IPS-18c (cell line): ENCODE results near the gene TOM1.

Experiments
- H3K4me3 ChIP-seq: 2 replicates; pipeline ENCODE4 v1.7.0; 2013; ENCODE audit warnings: low read depth, mild to moderate bottlenecking, low read length, moderate library complexity; ENCODE audit not compliant: insufficient read depth
- H3K9me3 ChIP-seq: one replicate; pipeline ENCODE4 v1.6.1; 2013; ENCODE audit warnings: mild to moderate bottlenecking, low read length, moderate library complexity; ENCODE audit not compliant: control insufficient read depth, insufficient read depth

TOM1 gene

DNA sequence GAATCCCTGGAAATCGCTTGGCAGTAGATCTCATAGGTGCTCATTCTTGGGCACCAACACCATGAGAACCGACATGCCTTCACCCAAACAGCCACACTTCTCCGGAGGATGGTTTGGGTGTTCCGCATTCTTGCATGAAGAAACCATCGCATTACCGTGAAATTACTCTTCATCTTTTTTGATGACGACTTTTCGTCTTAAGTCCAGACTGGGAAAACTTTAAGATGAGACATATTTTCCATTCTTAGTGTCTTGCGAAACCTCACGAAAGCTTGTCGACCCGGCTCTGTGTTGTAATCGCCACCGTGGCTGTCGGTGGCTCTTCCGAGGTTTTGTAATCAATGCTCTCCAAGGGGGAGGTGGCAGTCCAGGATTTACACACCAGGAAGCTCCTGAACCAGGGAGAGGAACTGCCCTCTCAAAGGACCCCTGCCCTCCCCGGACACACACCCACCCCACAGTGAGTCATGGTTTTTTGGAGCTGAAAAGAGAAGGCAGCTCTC lies 1.7 kb downstream of the TOM1 start:
- H3K4me3 ChIP-seq = no peak overlapping the region
- H3K9me3 ChIP-seq = no peaks in the 10 kb centered on the region

DNA sequence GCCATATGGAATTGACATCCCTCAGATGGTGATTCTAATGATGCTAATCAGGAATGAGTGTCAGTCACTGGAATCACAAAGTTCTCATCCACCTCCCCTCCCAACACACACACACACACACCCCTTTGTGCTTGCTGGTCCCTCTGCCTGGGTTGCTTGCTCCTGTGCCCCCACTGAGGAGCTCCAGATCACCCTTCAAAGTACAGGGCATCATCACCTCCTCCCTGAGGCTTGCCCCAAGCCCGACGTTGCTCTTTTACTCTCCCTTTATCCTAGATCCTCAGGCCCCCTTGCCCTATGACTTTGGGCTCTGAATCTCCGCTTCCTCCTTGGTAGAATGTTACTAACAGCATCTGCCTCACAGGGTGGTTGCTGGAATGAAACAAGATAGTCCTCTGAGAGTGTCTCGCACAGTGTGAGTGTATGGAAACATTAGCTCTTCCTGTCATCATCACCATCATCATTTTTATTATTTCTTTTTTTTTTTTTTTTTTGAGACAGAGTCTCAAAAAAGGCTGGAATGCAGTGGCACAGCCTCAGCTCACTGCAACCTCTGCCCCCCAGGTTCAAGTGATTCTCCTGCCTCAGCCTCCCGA lies 3.4 kb downstream of the TOM1 start:
- H3K9me3 ChIP-seq = no peaks in the 10 kb centered on the region
- H3K4me3 ChIP-seq = no peak overlapping the region

DNA sequence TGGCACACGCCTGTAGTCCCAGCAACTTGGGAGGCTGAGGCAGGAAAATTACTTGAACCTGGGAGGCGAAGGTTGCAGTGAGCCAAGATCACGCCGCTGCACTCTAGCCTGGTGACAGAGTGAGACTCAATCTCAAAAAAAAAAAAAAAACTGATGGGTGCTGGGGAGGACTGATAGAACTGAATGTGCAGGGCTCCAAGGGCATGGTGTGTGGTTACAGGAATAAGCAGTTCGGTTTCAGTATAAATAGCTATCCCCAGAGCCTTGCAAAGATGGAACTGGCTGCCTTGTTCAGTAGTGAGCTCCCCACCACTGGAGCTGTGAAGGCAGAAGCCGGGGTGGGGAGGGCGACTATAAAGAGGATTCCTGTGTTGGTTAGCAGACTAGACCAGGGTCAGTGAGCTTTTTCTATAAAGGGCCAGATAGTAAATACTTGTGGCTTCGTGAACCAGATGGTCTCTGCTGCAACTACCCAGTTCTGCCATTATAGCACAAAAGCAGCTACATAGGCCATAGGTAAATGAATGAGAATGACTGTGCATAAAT lies 5.9 kb downstream of the TOM1 start:
- no peak overlapping the region for H3K4me3 ChIP-seq

GRCh38 chr22:35306350-35306967 lies 6.8 kb downstream of the TOM1 start:
- Histone ChIP-seq H3K9me3 (no peaks in the 10 kb centered on the region), H3K4me3 (no peak overlapping the region)

More for the DNA sequence above, 5.9 kb downstream of the TOM1 start:
- H3K9me3 ChIP-seq = no peaks in the 10 kb centered on the region

GRCh38 chr22:35307372-35307771 lies 7.7 kb downstream of the TOM1 start:
- H3K4me3 ChIP-seq = no peak overlapping the region
- H3K9me3 ChIP-seq = no peaks in the 10 kb centered on the region

GRCh38 chr22:35307892-35308291 lies 8.2 kb downstream of the TOM1 start:
- H3K4me3 ChIP-seq = no peak overlapping the region
- no peaks in the 10 kb centered on the region for H3K9me3 ChIP-seq

DNA sequence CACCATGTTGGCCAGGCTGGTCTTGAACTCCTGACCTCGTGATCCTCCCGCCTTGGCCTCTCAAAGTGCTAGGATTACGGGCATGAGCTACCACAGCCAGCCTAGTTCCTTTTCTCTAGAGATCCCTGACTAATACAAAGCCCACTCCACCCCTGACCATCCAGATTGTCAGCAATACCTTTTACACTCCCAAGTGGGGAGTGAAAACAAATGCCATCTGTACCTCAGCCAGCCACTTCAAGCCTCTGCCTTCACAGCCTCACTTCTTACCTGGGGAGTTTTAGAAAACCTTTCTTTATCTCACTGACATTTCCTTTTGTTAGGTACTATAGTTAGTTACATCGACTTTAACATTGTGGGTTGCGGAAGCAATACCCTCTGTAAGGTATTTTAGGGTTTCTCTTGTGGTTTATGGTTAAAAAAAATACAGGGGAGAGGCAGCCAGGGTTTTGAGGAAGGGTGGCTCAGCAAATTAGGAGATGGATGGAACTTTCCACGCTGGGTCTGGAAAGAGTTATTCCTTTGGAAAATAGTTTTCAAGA lies 8.9 kb downstream of the TOM1 start:
- H3K4me3 ChIP-seq = no peak overlapping the region
- no peaks in the 10 kb centered on the region for H3K9me3 ChIP-seq

GRCh38 chr22:35310556-35311550 lies 11.2 kb downstream of the TOM1 start:
- Histone ChIP-seq H3K9me3 (no peaks in the 10 kb centered on the region), H3K4me3 (no peak overlapping the region)

DNA sequence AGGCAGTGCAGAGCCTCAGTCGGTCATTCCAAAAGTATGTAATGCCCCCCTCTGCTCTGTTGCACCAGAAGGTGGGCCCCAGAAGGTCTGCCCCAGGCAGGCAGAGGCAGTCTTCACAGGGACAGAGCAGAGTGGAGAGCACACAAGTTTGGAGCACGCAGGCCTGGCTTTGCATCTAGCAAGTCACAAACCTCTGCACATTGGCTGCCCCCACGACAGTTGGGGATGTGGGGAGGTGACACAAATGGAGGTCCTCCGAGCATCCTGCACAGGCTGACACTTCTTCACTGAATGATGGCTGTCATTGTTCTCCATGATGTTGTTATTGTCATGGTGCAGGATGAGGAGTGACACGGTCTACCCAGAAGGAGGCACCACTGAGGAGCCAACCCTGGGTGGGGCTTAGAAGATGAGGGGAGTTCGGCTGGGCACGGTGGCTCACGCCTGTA lies 11.9 kb downstream of the TOM1 start:
- Histone ChIP-seq H3K4me3 (no peak overlapping the region), H3K9me3 (no peaks in the 10 kb centered on the region)

DNA sequence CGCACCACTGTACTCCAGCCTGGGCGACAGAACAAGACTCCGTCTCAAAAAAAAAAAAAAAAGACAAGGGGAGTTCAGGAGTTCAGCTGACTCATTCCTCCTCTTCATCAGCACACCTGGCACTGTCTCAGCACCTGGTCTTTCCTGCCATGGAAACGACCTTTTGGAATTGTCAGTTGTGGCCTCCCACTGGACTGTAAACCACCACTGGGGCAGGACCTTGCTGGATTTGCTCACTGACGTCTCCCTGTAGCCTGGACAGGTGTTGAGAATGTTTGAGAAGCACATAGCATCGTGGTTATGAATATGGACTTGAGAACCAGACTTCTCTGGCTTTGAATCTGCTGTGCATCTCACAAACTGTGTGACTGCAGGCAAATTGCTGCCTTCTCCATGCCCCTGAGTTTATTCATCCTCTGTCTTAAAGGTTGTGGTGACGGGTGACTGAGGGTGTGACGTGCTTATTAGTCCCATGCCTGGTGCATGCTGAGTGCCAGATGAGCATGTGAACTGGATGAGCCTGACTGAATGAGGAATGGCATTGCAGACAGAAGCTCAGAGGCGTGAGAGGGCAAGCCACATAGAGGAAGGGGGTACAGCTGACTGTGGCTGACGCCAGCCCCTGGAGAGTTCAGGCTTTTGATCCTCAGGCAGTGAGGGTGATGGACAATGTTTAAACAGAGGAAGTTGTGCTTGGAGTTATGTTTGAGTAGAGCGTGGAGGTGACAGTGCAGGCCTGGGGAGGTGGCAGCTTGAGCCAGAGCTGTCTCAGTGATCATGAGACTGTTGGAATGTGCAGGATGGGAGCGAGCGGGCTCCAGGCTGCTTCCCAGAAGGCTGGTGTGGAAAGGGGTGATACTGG lies 12.7 kb downstream of the TOM1 start:
- H3K4me3 ChIP-seq = no peak overlapping the region

DNA sequence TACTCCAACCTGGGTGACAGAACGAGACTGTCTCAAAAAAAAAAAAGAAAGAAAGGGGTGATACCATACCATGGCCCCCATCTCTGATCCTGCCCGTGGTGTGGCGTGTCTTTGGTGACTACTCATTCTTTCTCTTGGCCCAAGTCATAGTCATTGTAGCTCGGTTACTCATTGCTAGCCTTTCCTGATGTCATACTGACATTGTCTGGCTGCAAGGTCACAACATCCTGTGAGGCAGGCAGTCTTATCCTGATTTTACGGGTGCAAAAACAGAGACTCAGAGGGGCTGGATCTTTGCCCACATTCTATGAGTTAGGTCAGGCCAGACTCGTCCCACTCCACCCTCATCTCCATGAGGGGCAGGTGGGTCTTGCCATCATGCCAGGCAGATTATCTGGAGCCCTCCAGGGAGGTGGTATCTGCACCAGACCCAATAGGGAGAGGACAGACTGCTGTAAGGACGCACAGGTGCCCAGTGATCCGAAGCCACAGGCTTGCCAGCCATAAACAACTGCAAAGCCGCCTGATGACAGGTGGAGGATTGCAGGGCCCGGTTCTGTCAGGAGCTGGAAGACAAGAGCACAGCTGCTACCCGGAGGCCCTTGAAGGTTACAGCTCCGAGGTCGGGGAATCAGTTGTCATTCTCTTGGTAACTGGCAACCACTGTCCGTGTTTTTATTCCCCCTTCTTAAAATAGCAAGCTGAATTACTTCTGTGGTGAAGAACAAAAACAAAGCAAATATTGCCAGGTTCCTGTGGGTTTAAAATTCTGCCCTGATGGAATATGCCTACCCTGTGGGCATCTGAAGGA lies 13.8 kb downstream of the TOM1 start:
- Histone ChIP-seq H3K4me3 (no peak overlapping the region), H3K9me3 (no peaks in the 10 kb centered on the region)

More for the DNA sequence above, 12.7 kb downstream of the TOM1 start:
- no peaks in the 10 kb centered on the region for H3K9me3 ChIP-seq

GRCh38 chr22:35314161-35314942 lies 14.7 kb downstream of the TOM1 start:
- Histone ChIP-seq H3K9me3 (no peaks in the 10 kb centered on the region), H3K4me3 (no peak overlapping the region)

DNA sequence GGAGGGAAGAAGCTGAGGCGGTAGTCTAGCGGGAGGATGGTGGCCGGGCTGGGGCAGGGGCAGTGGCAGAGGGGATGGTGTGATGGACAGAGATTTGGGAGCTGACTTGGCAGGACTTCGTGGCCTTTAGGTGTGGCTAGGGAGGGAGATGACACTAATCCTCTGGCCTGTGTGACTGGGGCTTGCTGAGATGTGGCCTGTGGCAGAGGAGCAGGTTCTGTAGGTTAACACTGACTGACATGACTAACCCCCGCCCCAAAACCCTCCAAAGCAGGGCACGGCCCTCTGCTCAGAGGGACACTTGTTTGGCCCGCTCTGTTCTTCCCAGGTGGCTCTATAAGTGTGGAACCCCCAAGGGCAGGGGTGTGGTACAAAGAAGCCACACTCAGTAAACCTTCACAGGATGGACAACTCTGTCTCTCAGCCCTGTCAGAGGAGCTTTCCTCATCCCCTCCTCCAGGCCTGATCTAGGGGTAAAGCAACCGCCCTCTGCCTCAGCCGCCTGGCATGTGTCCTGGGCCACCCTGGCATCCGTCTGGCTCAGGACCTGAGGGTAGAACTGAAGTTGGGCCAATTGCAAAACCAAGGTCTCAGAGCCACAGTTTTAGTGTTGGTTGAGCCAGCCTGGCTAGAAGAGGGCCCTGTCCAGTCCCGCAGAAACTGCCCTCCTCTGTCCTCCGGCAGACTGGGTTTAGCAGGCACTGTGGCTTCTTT lies 15.6 kb downstream of the TOM1 start:
- no peak overlapping the region for H3K4me3 ChIP-seq
- no peaks in the 10 kb centered on the region for H3K9me3 ChIP-seq

DNA sequence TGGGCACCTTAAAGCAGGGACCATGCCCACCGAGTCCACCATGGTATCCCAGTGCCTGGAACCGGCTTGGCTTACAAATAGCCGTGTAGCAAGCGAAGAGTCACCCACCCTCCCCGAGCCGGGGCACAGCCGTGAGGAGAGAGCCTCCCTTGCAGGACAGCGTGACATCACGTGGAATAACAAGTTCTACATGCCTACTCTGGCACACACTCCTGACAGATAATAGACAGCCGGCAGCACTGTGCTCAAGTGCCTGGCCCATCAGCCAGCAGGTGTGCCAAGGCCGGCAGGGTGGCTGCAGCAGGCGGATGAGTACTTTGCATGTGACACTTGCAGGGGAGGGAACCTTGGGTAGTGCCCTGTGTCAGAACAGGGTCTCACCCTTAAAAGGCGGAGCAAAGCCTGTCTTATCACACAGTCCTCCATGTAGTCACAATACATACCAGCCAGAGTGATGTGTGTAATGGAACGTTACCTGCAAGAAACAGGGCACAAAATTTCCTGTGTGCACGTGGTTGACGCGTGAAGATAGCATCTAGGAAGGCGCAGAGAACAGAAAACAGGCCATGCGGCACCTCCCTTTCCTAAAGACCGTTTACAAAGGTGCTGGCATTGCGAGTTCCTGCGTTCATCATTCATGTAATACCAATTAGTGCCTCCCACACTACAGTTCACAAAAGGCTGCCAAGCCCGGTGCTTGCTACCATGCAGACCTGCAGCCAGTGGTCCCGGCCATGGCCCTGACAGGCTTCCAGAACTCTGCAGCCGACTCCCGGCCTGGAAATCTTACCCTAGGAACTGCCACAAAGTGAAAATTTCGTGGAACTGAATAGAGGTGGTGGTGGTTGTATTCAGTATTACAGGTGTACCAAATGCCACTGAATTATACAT lies 16.4 kb downstream of the TOM1 start:
- no peaks in the 10 kb centered on the region for H3K9me3 ChIP-seq
- H3K4me3 ChIP-seq = no peak overlapping the region
